ENCODE data around the gene AK9.

AK9 gene

GRCh38 chr6:109477184-109477583 lies 213.8 kb downstream of the AK9 start:
- no peaks in the 10 kb centered on the region for H3K9me3 ChIP-seq
- H3K27ac ChIP-seq, result no peak overlapping the region
- H3K4me1 ChIP-seq, result peaks cover 0 to 53% (median 32%) of the 10 kb centered on the region in 4 donors
- DNase-seq, result no peak
- no peaks in the 10 kb centered on the region for H3K27me3 ChIP-seq
- intact Hi-C loops (cut with DNase I; ENCODE audit: low total_unique reads), result no loop called here
- H3K4me3 ChIP-seq, result no peak overlapping the region
- peaks cover 34 to 48% (median 45%) of the 10 kb centered on the region in 3 donors for H3K36me3 ChIP-seq
- no peak for TF ChIP-seq CTCF (IDR thresholded peaks at IDR 0.05)

GRCh38 chr6:109475625-109476024 lies 215.4 kb downstream of the AK9 start:
- H3K4me3 ChIP-seq, result no peak overlapping the region
- no peak for DNase-seq
- H3K9me3 ChIP-seq, result no peaks in the 10 kb centered on the region
- H3K27me3 ChIP-seq, result no peaks in the 10 kb centered on the region
- H3K27ac ChIP-seq, result no peak overlapping the region
- H3K4me1 ChIP-seq, result peaks cover 0 to 38% (median 18%) of the 10 kb centered on the region in 4 donors
- intact Hi-C loops (cut with DNase I; ENCODE audit: low total_unique reads), result no loop called here
- no peak for TF ChIP-seq CTCF (IDR thresholded peaks at IDR 0.05)
- peaks cover 34 to 64% (median 61%) of the 10 kb centered on the region in 3 donors for H3K36me3 ChIP-seq

GRCh38 chr6:109474995-109475394 lies 216.0 kb downstream of the AK9 start:
- H3K36me3 ChIP-seq, result peaks cover 34 to 70% (median 67%) of the 10 kb centered on the region in 3 donors
- DNase-seq, result no peak
- intact Hi-C loops (cut with DNase I; ENCODE audit: low total_unique reads), result no loop called here
- TF ChIP-seq CTCF (IDR thresholded peaks at IDR 0.05), result no peak
- no peaks in the 10 kb centered on the region for H3K27me3 ChIP-seq
- H3K27ac ChIP-seq, result no peak overlapping the region
- no peak overlapping the region for H3K4me3 ChIP-seq
- peaks cover 0 to 31% (median 14%) of the 10 kb centered on the region in 4 donors for H3K4me1 ChIP-seq
- H3K9me3 ChIP-seq, result no peaks in the 10 kb centered on the region

GRCh38 chr6:109473120-109473519 lies 217.9 kb downstream of the AK9 start:
- H3K9me3 ChIP-seq, result no peaks in the 10 kb centered on the region
- no peak overlapping the region for H3K27ac ChIP-seq
- H3K27me3 ChIP-seq, result no peaks in the 10 kb centered on the region
- peaks cover 0 to 12% (median 3%) of the 10 kb centered on the region in 4 donors for H3K4me1 ChIP-seq
- intact Hi-C loops (cut with DNase I; ENCODE audit: low total_unique reads), result no loop called here
- H3K4me3 ChIP-seq, result no peak overlapping the region
- TF ChIP-seq CTCF (IDR thresholded peaks at IDR 0.05), result no peak
- DNase-seq, result no peak
- H3K36me3 ChIP-seq, result peaks cover 39 to 85% (median 83%) of the 10 kb centered on the region in 3 donors

- no peaks in the 10 kb centered on the region for H3K9me3 ChIP-seq
Measured at GRCh38 chr6:109472132-109472995, 218.6 kb downstream of the AK9 start.

More at GRCh38 chr6:109472132-109472995, 218.6 kb downstream of the AK9 start:
- H3K27ac ChIP-seq, result no peak overlapping the region
- H3K4me1 ChIP-seq, result peaks cover 0 to 5% (median 0%) of the 10 kb centered on the region in 4 donors
- peaks cover 40 to 92% (median 91%) of the 10 kb centered on the region in 3 donors for H3K36me3 ChIP-seq
- intact Hi-C loops (cut with DNase I; ENCODE audit: low total_unique reads), result no loop called here
- no peaks in the 10 kb centered on the region for H3K27me3 ChIP-seq
- DNase-seq, result no peak
- no peak overlapping the region for H3K4me3 ChIP-seq
- no peak for TF ChIP-seq CTCF (IDR thresholded peaks at IDR 0.05)
